IMR-90 (cell line): ENCODE results near the gene TMEM63A. TPM values are rescaled to one million over a fixed set of nuclear protein-coding genes. Genes with fewer than 3 reads are reported as not detected.

Experiments used
- ATAC-seq: fragments of 200-7000 bp; cut with Tn5 transposase; 2 replicates; pipeline ENCODE4 v1.9.1; 2020; ENCODE audit warnings: low read depth, mild to moderate bottlenecking, moderate library complexity
- BruUV-seq: library from RNA; stranded (reverse); fragments of 400-500 nt; replicated peaks from 2 replicates; lab custom pipeline; 2021; lab: Mats Ljungman, UMichigan
- CTCF ChIA-PET: fragments of 300-600 bp; formaldehyde crosslinking; extraction: SDS; loops from one replicate; lab custom pipeline; 2021; ENCODE audit warnings: antibody characterized with exemption; lab: Yijun Ruan, JAX
- POLR2A ChIA-PET: fragments of 300-600 bp; sonication (Branson Sonifier 250); formaldehyde crosslinking; loops from one replicate; lab custom pipeline; 2022; ENCODE audit warnings: antibody characterized with exemption; ENCODE audit not compliant: unreplicated experiment; lab: Charles Lee
- DNase-seq: peaks from one replicate; pipeline ENCODE4 v3.0.0; 2013
- H2AFZ ChIP-seq: replicated peaks from 2 replicates; pipeline ENCODE3; 2013; ENCODE audit warnings: low read length, mild to moderate bottlenecking; ENCODE audit not compliant: poor library complexity
- H2AK5ac ChIP-seq: 2 replicates; pipeline ENCODE4 v1.6.1; 2013; ENCODE audit warnings: low read depth, low read length, inconsistent platforms
- H2AK9ac ChIP-seq: replicated peaks from 2 replicates; pipeline ENCODE3; 2013; ENCODE audit warnings: mild to moderate bottlenecking, low read depth, low read length, moderate library complexity; ENCODE audit not compliant: poor library complexity
- H2BK120ac ChIP-seq: 2 replicates; pipeline ENCODE4 v1.6.1; 2013; ENCODE audit warnings: low read depth, low read length, inconsistent platforms
- H2BK15ac ChIP-seq: 3 replicates; pipeline ENCODE4 v1.6.1; 2013; ENCODE audit warnings: low read depth, low read length, inconsistent platforms
- H2BK20ac ChIP-seq: 2 replicates; pipeline ENCODE4 v1.6.1; 2013; ENCODE audit warnings: low read depth, mild to moderate bottlenecking, inconsistent platforms, low read length, moderate library complexity
- H2BK5ac ChIP-seq: 2 replicates; pipeline ENCODE4 v1.6.1; 2013; ENCODE audit warnings: mild to moderate bottlenecking, low read depth, low read length, inconsistent platforms; ENCODE audit not compliant: poor library complexity, severe bottlenecking
- H3K14ac ChIP-seq: replicated peaks from 2 replicates; pipeline ENCODE4 v1.6.1; 2013; ENCODE audit warnings: low read depth, low read length, inconsistent platforms
- H3K18ac ChIP-seq: 2 replicates; pipeline ENCODE4 v1.6.1; 2013; ENCODE audit warnings: low read depth, low read length, control low read depth
- H3K23ac ChIP-seq: 2 replicates; pipeline ENCODE4 v1.6.1; 2013; ENCODE audit warnings: low read depth, low read length, inconsistent platforms
- H3K27ac ChIP-seq: 2 replicates; pipeline ENCODE4 v1.5.1; 2013; ENCODE audit warnings: mild to moderate bottlenecking, control low read depth, low read length; ENCODE audit not compliant: insufficient read depth
- H3K27me3 ChIP-seq: 2 replicates; pipeline ENCODE4 v1.6.1; 2013; ENCODE audit warnings: low read length; ENCODE audit not compliant: control insufficient read depth, insufficient read depth
- H3K36me3 ChIP-seq: 2 replicates; pipeline ENCODE4 v1.6.1; 2013; ENCODE audit warnings: low read length, mixed read lengths; ENCODE audit not compliant: control insufficient read depth, insufficient read depth
- H3K4ac ChIP-seq: 2 replicates; pipeline ENCODE4 v1.6.1; 2013; ENCODE audit warnings: low read depth, low read length, inconsistent platforms
- H3K4me1 ChIP-seq: 2 replicates; pipeline ENCODE4 v1.6.1; 2013; ENCODE audit warnings: low read length, mixed read lengths; ENCODE audit not compliant: control insufficient read depth, insufficient read depth
- H3K4me2 ChIP-seq: 2 replicates; pipeline ENCODE4 v1.6.1; 2013; ENCODE audit warnings: low read depth, mild to moderate bottlenecking, control low read depth, low read length, moderate library complexity
- H3K4me3 ChIP-seq: 2 replicates; pipeline ENCODE4 v1.5.1; 2013; ENCODE audit warnings: low read depth, mild to moderate bottlenecking, control low read depth, low read length, moderate library complexity; ENCODE audit not compliant: insufficient read depth
- H3K56ac ChIP-seq: 2 replicates; pipeline ENCODE4 v1.6.1; 2013; ENCODE audit warnings: low read length, inconsistent platforms; ENCODE audit not compliant: insufficient read depth; ENCODE audit errors: extremely low read depth
- H3K79me1 ChIP-seq, 2 experiments: 2 replicates each; pipeline ENCODE4 v1.6.1; 2013; ENCODE audit warnings: low read length in 2 of 2, inconsistent platforms in 1 of 2, low read depth in 1 of 2
- H3K9ac ChIP-seq: 2 replicates; pipeline ENCODE4 v1.6.1; 2013; ENCODE audit warnings: low read depth, low read length, control low read depth
- H3K9me1 ChIP-seq: 2 replicates; pipeline ENCODE4 v1.6.1; 2013; ENCODE audit warnings: low read length, inconsistent platforms; ENCODE audit not compliant: insufficient read depth
- H3K9me3 ChIP-seq: 2 replicates; pipeline ENCODE4 v1.6.1; 2013; ENCODE audit warnings: low read length; ENCODE audit not compliant: control insufficient read depth, insufficient read depth
- H4K20me1 ChIP-seq: 2 replicates; pipeline ENCODE4 v1.6.1; 2013; ENCODE audit warnings: low read length, inconsistent platforms; ENCODE audit not compliant: insufficient read depth
- H4K5ac ChIP-seq: 2 replicates; pipeline ENCODE4 v1.6.1; 2013; ENCODE audit warnings: mild to moderate bottlenecking, low read depth, low read length, control low read depth
- H4K8ac ChIP-seq, 2 experiments: 2 replicates each; pipeline ENCODE4 v1.6.1; 2013; ENCODE audit warnings: low read depth in 2 of 2, low read length in 2 of 2, control low read depth in 1 of 2, inconsistent platforms in 1 of 2
- H4K91ac ChIP-seq: 2 replicates; pipeline ENCODE4 v1.6.1; 2013; ENCODE audit warnings: low read depth, low read length, inconsistent platforms; ENCODE audit not compliant: insufficient read depth
- CEBPB ChIP-seq: IDR thresholded peaks from 2 replicates; pipeline ENCODE4 v1.6.1; 2012; ENCODE audit warnings: low read depth, low read length, improper control_type of control experiment
- CHD1 ChIP-seq: IDR thresholded peaks from 2 replicates; pipeline ENCODE4 v1.6.1; 2012; ENCODE audit warnings: low read depth, low read length, improper control_type of control experiment
- FOS ChIP-seq: fragments of 150-350 bp; IDR thresholded peaks from 2 replicates; pipeline ENCODE4 v1.6.1; 2016; ENCODE audit warnings: low read depth, low read length
- RAD21 ChIP-seq: IDR thresholded peaks from 2 replicates; pipeline ENCODE4 v1.6.1; 2012; ENCODE audit warnings: low read length, improper control_type of control experiment
- RCOR1 ChIP-seq: IDR thresholded peaks from 2 replicates; pipeline ENCODE4 v1.6.1; 2012; ENCODE audit warnings: mild to moderate bottlenecking, low read length, improper control_type of control experiment; ENCODE audit not compliant: insufficient replicate concordance
- SMC3 ChIP-seq: fragments of 150-350 bp; IDR thresholded peaks from 2 replicates; pipeline ENCODE4 v1.6.1; 2016; ENCODE audit warnings: low read depth, mild to moderate bottlenecking, antibody characterized with exemption, low read length, moderate library complexity
- WGBS, 2 experiments: methylation state at CpG; one replicate each; pipeline versions ENCODE4 v1.1.5 to v1.1.7; 2013; ENCODE audit warnings: missing lambda C conversion rate in 2 of 2; ENCODE audit not compliant: insufficient read length in 1 of 2; ENCODE audit errors: extremely low coverage in 2 of 2; 5-methylcytosine and 5-hydroxymethylcytosine counted together
- dilution Hi-C: fragments of 300-500 bp; cut with HindIII; formaldehyde crosslinking; loops from one replicate; pipeline ENCODE4 v1.14.3; 2018; ENCODE audit warnings: low sequenced_read_pairs; ENCODE audit not compliant: unreplicated experiment
- in situ Hi-C: fragments of 300-500 bp; cut with MboI; formaldehyde crosslinking; loops from 3 replicates; pipeline ENCODE4 v1.14.3; 2019; ENCODE audit warnings: low sequenced_read_pairs, inconsistent platforms, mixed read lengths
- intact Hi-C: fragments of 100-400 bp; cut with micrococcal nuclease; formaldehyde crosslinking; loops from 2 replicates; pipeline ENCODE4 v1.10.0; 2022
- polyA plus RNA-seq, 3 experiments: library from polyadenylated mRNA; depleted of rRNA; stranded (reverse); fragments of >200 nt; gene quantifications; 2 replicates each; pipeline ENCODE4 v1.2.3, GENCODE V29; 2012; ENCODE audit warnings: low replicate concordance in 1 of 3
- total RNA-seq: library from RNA; depleted of rRNA; stranded (reverse); fragments of >200 nt; gene quantifications from 2 replicates; pipeline ENCODE4 v1.2.3, GENCODE V29; 2012
- TF ChIP-seq, protein P1 (sequence below): fragments of 150-350 bp; IDR thresholded peaks from 2 replicates; pipeline ENCODE4 v1.6.1; 2016; ENCODE audit warnings: low read depth, mild to moderate bottlenecking, low read length, moderate library complexity, borderline replicate concordance
- TF ChIP-seq, protein P2 (sequence below): conservative IDR thresholded peaks from 2 replicates; pipeline ENCODE4 v1.5.1; 2012; ENCODE audit warnings: mild to moderate bottlenecking, low read depth, low read length, improper control_type of control experiment

TMEM63A gene
- total and polyA plus RNA-seq, 2 of the 4 experiments (the other 2 are of a cell fraction) = 4.7 to 23.3 TPM

DNA sequence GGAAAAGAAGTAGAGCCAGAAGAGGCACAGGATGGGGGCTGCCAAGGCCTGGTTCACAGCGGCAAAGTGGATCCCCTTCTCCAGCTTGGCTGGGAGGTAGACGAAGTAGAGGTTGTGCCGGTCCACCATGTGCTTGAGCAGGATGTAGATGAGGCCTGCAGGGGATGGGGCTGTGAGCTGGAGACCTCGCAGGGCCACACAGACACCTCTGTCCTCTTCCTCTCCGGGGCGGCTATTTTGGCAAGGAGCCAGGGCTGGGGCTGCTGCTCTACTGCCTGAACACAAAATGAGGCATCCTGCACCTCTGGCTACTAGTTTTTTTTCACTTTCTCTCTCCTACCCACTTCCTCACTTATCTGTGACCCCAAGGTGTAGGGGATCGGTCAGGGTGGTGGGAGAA lies 32.3 kb downstream of the TMEM63A start:
- no peak overlapping the region for H4K91ac ChIP-seq
- no peak overlapping the region for H3K9ac ChIP-seq
- H3K27ac ChIP-seq = no peak overlapping the region
- no peak overlapping the region for H2BK5ac ChIP-seq
- H3K4ac ChIP-seq = no peak overlapping the region
- dilution Hi-C loops (no loop called here), intact Hi-C loops (loop anchor here (5.0 to 10.0 kb wide), 2 partner anchors 73 to 125 kb away; partner anchors contain the start of gene SRP9), in situ Hi-C loops (loop anchor here (10.0 kb wide), 1 partner anchor 375 kb away; no protein-coding TSS in a partner anchor)
- no peak overlapping the region for H2BK20ac ChIP-seq
- no peaks in the 10 kb centered on the region for H3K27me3 ChIP-seq
- H3K4me2 ChIP-seq = no peak overlapping the region
- H2AFZ ChIP-seq = no peak overlapping the region
- H2AK5ac ChIP-seq = no peak overlapping the region
- no peak overlapping the region for H3K23ac ChIP-seq
- H2BK15ac ChIP-seq = no peak overlapping the region
- CTCF ChIA-PET = interaction anchor here (0.5 to 2.9 kb wide), 2 partner anchors 219 to 375 kb away, joined by 4 to 12 read pairs; no protein-coding TSS in a partner anchor
- peaks cover 42% of the 10 kb centered on the region for H3K36me3 ChIP-seq
- no peaks in the 10 kb centered on the region for H3K9me3 ChIP-seq
- H2BK120ac ChIP-seq = no peak overlapping the region
- H4K20me1 ChIP-seq = no peaks in the 10 kb centered on the region
- no peak overlapping the region for H4K8ac ChIP-seq
- no CpG with 5 or more reads among the region's 7 CpGs for WGBS, 2 experiments
- DNase-seq (no peak), ATAC-seq (no peak)
- no peak overlapping the region for H3K4me3 ChIP-seq
- H3K18ac ChIP-seq = no peak overlapping the region
- H2AK9ac ChIP-seq = no peak overlapping the region
- H3K79me1 ChIP-seq = no peaks in the 10 kb centered on the region
- no peak overlapping the region for H3K14ac ChIP-seq
- no peak overlapping the region for H4K5ac ChIP-seq
- peaks cover 3% of the 10 kb centered on the region; the same call in 1 of the 2 replicates for H3K4me1 ChIP-seq
- H3K56ac ChIP-seq = no peak overlapping the region
- H3K9me1 ChIP-seq = peaks cover 12% of the 10 kb centered on the region
- POLR2A ChIA-PET = no interaction called here
- TF ChIP-seq, protein P1, sequence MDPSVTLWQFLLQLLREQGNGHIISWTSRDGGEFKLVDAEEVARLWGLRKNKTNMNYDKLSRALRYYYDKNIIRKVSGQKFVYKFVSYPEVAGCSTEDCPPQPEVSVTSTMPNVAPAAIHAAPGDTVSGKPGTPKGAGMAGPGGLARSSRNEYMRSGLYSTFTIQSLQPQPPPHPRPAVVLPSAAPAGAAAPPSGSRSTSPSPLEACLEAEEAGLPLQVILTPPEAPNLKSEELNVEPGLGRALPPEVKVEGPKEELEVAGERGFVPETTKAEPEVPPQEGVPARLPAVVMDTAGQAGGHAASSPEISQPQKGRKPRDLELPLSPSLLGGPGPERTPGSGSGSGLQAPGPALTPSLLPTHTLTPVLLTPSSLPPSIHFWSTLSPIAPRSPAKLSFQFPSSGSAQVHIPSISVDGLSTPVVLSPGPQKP = no peak
- no peak for TF ChIP-seq CEBPB
- TF ChIP-seq SMC3 = no peak
- TF ChIP-seq FOS = no peak
- no peak for TF ChIP-seq RCOR1
- TF ChIP-seq RAD21 = no peak
- TF ChIP-seq, protein P2, sequence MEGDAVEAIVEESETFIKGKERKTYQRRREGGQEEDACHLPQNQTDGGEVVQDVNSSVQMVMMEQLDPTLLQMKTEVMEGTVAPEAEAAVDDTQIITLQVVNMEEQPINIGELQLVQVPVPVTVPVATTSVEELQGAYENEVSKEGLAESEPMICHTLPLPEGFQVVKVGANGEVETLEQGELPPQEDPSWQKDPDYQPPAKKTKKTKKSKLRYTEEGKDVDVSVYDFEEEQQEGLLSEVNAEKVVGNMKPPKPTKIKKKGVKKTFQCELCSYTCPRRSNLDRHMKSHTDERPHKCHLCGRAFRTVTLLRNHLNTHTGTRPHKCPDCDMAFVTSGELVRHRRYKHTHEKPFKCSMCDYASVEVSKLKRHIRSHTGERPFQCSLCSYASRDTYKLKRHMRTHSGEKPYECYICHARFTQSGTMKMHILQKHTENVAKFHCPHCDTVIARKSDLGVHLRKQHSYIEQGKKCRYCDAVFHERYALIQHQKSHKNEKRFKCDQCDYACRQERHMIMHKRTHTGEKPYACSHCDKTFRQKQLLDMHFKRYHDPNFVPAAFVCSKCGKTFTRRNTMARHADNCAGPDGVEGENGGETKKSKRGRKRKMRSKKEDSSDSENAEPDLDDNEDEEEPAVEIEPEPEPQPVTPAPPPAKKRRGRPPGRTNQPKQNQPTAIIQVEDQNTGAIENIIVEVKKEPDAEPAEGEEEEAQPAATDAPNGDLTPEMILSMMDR = no peak
- TF ChIP-seq CHD1 = no peak
- no TSS peak for BruUV-seq
